SHP77 treated with DMSO at 0.1 percent for 48 hours (cell line): Measurements from ENCODE around the gene OR2B3.
"Not testable (repeated sequence)": the region's sequence is repeated elsewhere in the genome, so short reads cannot be mapped to it uniquely, and the experiment has no call there.

Source experiments
- DNase-seq: peaks from one replicate; lab custom pipeline; 2025; lab: John Stamatoyannopoulos, UW

Gene OR2B3

GRCh38 chr6:29087213-29087612 is at the start of gene OR2B3:
TSS of gene OR2B3 (minus strand) at chr6:29087313. CDS start at chr6:29087248, 65 bp downstream.
- DNase-seq = no peak

- DNase-seq = no peak
Observed at GRCh38 chr6:29131691-29132090, 44.6 kb upstream of the OR2B3 start.

- DNase-seq = no peak
Observed at GRCh38 chr6:29130644-29131043, 43.5 kb upstream of the OR2B3 start.

- DNase-seq = no peak
Observed at GRCh38 chr6:29129326-29130012, 42.4 kb upstream of the OR2B3 start.

- not testable (repeated sequence) for DNase-seq
Observed at GRCh38 chr6:29114964-29115363, 27.9 kb upstream of the OR2B3 start.

GRCh38 chr6:29112135-29112534 is 25.0 kb upstream of the OR2B3 start:
- DNase-seq = no peak

GRCh38 chr6:29107758-29108157 is 20.6 kb upstream of the OR2B3 start, which contains the start of gene OR2J3:
TSS of gene OR2J3 (plus strand) at chr6:29108058. CDS start at chr6:29111891, 3,833 bp downstream.
- no peak for DNase-seq

GRCh38 chr6:29099190-29099589 is 12.1 kb upstream of the OR2B3 start, which contains the start of gene OR2J1:
TSS of gene OR2J1 (plus strand) at chr6:29099490. CDS start at chr6:29100943, 1,453 bp downstream.
- DNase-seq = no peak

- no peak for DNase-seq
Observed at GRCh38 chr6:29097803-29098202, 10.7 kb upstream of the OR2B3 start.

GRCh38 chr6:29092957-29093356 is 5.8 kb upstream of the OR2B3 start:
- no peak for DNase-seq

- no peak for DNase-seq
Observed at GRCh38 chr6:29082457-29082856, 4.7 kb downstream of the OR2B3 start.

GRCh38 chr6:29081312-29081711 is 5.8 kb downstream of the OR2B3 start:
- no peak for DNase-seq

GRCh38 chr6:29079203-29079602 is 7.9 kb downstream of the OR2B3 start:
- no peak for DNase-seq

GRCh38 chr6:29071831-29072723 is 15.0 kb downstream of the OR2B3 start:
- DNase-seq = peak; percentile 37

- no peak for DNase-seq
Observed at GRCh38 chr6:29051680-29052079, 35.4 kb downstream of the OR2B3 start.

GRCh38 chr6:29045075-29045474 is 42.0 kb downstream of the OR2B3 start, which contains the start of gene OR2W1:
TSS of gene OR2W1 (minus strand) at chr6:29045175. CDS start at chr6:29045175, 0 bp downstream.
- no peak for DNase-seq
